ENCODE measurements around the gene AK2. TPM values are rescaled to one million over a fixed set of nuclear protein-coding genes. Genes with fewer than 3 reads are reported as not detected.

Gene AK2
- total and polyA plus RNA-seq, 2 donors (not counting 1 experiment from before 2014, with no cell fraction given) = 66.8 to 109 TPM

- no peak for DNase-seq
- intact Hi-C loops (cut with micrococcal nuclease) = no loop called here
- H3K4me3 ChIP-seq (ENCODE audit: control extremely low read depth in 1 of 5, extremely low read depth in 1 of 5, insufficient read depth in 1 of 5, low read depth in 2 of 5, low read length in 4 of 5) = no peak overlapping the region
- H3K4me1 Mint-ChIP-seq = peaks cover 2% of the 10 kb centered on the region
- no peak overlapping the region for H3K27ac Mint-ChIP-seq
- 93% methylated on average over 1 of the region's 4 CpGs for WGBS (ENCODE audit: insufficient coverage)
- ChIA-PET CTCF (interaction anchor here (0.9 to 6.9 kb wide), 3 partner anchors 13 to 67 kb away, joined by 3 to 205 read pairs (median 3); no protein-coding TSS in a partner anchor), POLR2A (interaction anchor here (0.6 kb wide), 1 partner anchor 23 kb away, joined by 4 read pairs; no protein-coding TSS in a partner anchor)
- no peaks in the 10 kb centered on the region for H3K4me1 ChIP-seq (ENCODE audit: control insufficient read depth in 2 of 2, insufficient read depth in 2 of 2, low read length in 2 of 2)
- H3K9me3 ChIP-seq (ENCODE audit: control extremely low read depth in 1 of 3, control insufficient read depth in 2 of 3, insufficient read depth in 1 of 3, low read length in 2 of 3) = peaks cover 0 to 3% (median 0%) of the 10 kb centered on the region in 3 donors
- peaks cover 1 to 15% of the 10 kb centered on the region in 2 experiments for H3K36me3 ChIP-seq (replicated peaks in 1 of 2; ENCODE audit: control extremely low read depth in 1 of 2, control insufficient read depth in 1 of 2, extremely low read depth in 1 of 2, insufficient read depth in 2 of 2, low read length in 1 of 2)
- H3K27me3 Mint-ChIP-seq = no peaks in the 10 kb centered on the region
- H3K9ac ChIP-seq (ENCODE audit: low read length) = no peak overlapping the region
- H3K79me2 ChIP-seq (ENCODE audit: control insufficient read depth, insufficient read depth, low read length) = no peaks in the 10 kb centered on the region
- H3K4me2 ChIP-seq (replicated peaks; ENCODE audit: low read depth, low read length, poor library complexity, severe bottlenecking) = no peak overlapping the region
- TF ChIP-seq CTCF (IDR thresholded peaks at IDR 0.05) (no peak), EZH2 (IDR thresholded peaks at IDR 0.05; ENCODE audit: borderline replicate concordance, insufficient read depth, low read depth, low read length, poor library complexity, severe bottlenecking) (no peak)
- H4K20me1 ChIP-seq (ENCODE audit: control insufficient read depth, insufficient read depth, low read length, poor library complexity, severe bottlenecking) = no peaks in the 10 kb centered on the region
- no peak overlapping the region for H2AFZ ChIP-seq (ENCODE audit: insufficient read depth, low read depth, low read length, poor library complexity, severe bottlenecking)
- no peak overlapping the region for H3K27ac ChIP-seq (ENCODE audit: low read length in 2 of 2)
- no peak overlapping the region for H3K4me3 Mint-ChIP-seq
- no peaks in the 10 kb centered on the region for H3K9me3 Mint-ChIP-seq (ENCODE audit: insufficient read depth)
- no peaks in the 10 kb centered on the region for H3K27me3 ChIP-seq (replicated peaks in 1 of 4; ENCODE audit: control extremely low read depth in 1 of 4, control insufficient read depth in 3 of 4, insufficient read depth in 4 of 4, low read length in 3 of 4)
- no peak for ATAC-seq (ENCODE audit: low read depth)
Observed at GRCh38 chr1:33003657-33004056, 33.0 kb downstream of the AK2 start.

GRCh38 chr1:33002006-33002405 is 34.7 kb downstream of the AK2 start:
- POLR2A ChIA-PET = no interaction called here
- Mint-ChIP-seq H3K9me3 (ENCODE audit: insufficient read depth) (no peaks in the 10 kb centered on the region), H3K27ac (no peak overlapping the region)

More at GRCh38 chr1:33002006-33002405, 34.7 kb downstream of the AK2 start:
- WGBS (ENCODE audit: insufficient coverage) = 100% methylated on average over 3 of the region's 4 CpGs
- Histone ChIP-seq H4K20me1 (ENCODE audit: control insufficient read depth, insufficient read depth, low read length, poor library complexity, severe bottlenecking) (no peaks in the 10 kb centered on the region), H3K79me2 (ENCODE audit: control insufficient read depth, insufficient read depth, low read length) (no peaks in the 10 kb centered on the region), H3K9me3 (ENCODE audit: control extremely low read depth in 1 of 3, control insufficient read depth in 2 of 3, insufficient read depth in 1 of 3, low read length in 2 of 3) (peaks cover 0 to 3% (median 0%) of the 10 kb centered on the region in 3 donors), H3K4me1 (ENCODE audit: control insufficient read depth in 2 of 2, insufficient read depth in 2 of 2, low read length in 2 of 2) (peaks cover 6 to 11% of the 10 kb centered on the region in 2 donors), H3K9ac (ENCODE audit: low read length) (no peak overlapping the region), H3K27ac (ENCODE audit: low read length in 2 of 2) (no peak overlapping the region), H3K4me3 (ENCODE audit: control extremely low read depth in 1 of 5, extremely low read depth in 1 of 5, insufficient read depth in 1 of 5, low read depth in 2 of 5, low read length in 4 of 5) (no peak overlapping the region), H3K36me3 (replicated peaks in 1 of 2; ENCODE audit: control extremely low read depth in 1 of 2, control insufficient read depth in 1 of 2, extremely low read depth in 1 of 2, insufficient read depth in 2 of 2, low read length in 1 of 2) (peaks cover 0 to 2% of the 10 kb centered on the region in 2 experiments), H3K4me2 (replicated peaks; ENCODE audit: low read depth, low read length, poor library complexity, severe bottlenecking) (no peak overlapping the region), H2AFZ (ENCODE audit: insufficient read depth, low read depth, low read length, poor library complexity, severe bottlenecking) (no peak overlapping the region), H3K27me3 (replicated peaks in 1 of 4; ENCODE audit: control extremely low read depth in 1 of 4, control insufficient read depth in 3 of 4, insufficient read depth in 4 of 4, low read length in 3 of 4) (no peaks in the 10 kb centered on the region)
- Mint-ChIP-seq H3K4me1 (peaks cover 15% of the 10 kb centered on the region), H3K27me3 (no peaks in the 10 kb centered on the region), H3K4me3 (no peak overlapping the region)
- CTCF ChIA-PET = interaction anchor here (1.6 to 2.9 kb wide), 3 partner anchors 9 to 69 kb away, joined by 4 to 14 read pairs (median 5); no protein-coding TSS in a partner anchor
- intact Hi-C loops (cut with micrococcal nuclease) = no loop called here
- ATAC-seq (ENCODE audit: low read depth) (no peak), DNase-seq (no peak)
- no peak for TF ChIP-seq EZH2 (IDR thresholded peaks at IDR 0.05; ENCODE audit: borderline replicate concordance, insufficient read depth, low read depth, low read length, poor library complexity, severe bottlenecking)
- TF ChIP-seq CTCF (IDR thresholded peaks at IDR 0.05) = no peak
